Heart right ventricle (tissue), 16 donors: ENCODE data around the gene TACR2. TPM values are rescaled to one million over a fixed set of nuclear protein-coding genes. Genes with fewer than 3 reads are reported as not detected.
A peak's percentile ranks its signal among the peaks of the same experiment; 100 is the strongest.

Experiments used
- ATAC-seq, 8 donors: fragments of 200-7000 bp; cut with Tn5 transposase; one replicate each; pipeline ENCODE4 v1.9.1; 2020; ENCODE audit warnings: mild to moderate bottlenecking in 8 of 8, moderate library complexity in 8 of 8, moderate number of reproducible peaks in 1 of 8
- DNase-seq, 2 donors: peaks; one replicate each; pipeline ENCODE4 v3.0.0-alpha.2; 2020
- H3K27ac ChIP-seq, 10 donors: fragments of 200-600 bp; sonication (generic) in 2 of 10; one replicate each; pipeline versions ENCODE4 v1.5.0 to v1.8.0; 2020 to 2022; ENCODE audit warnings: mild to moderate bottlenecking in 3 of 10
- H3K27me3 ChIP-seq, 7 donors: fragments of 200-600 bp; one replicate each; pipeline ENCODE4 v1.8.0; 2021 to 2022; ENCODE audit warnings: mild to moderate bottlenecking in 2 of 7
- H3K36me3 ChIP-seq, 9 donors: fragments of 200-600 bp; sonication (generic) in 1 of 9; one replicate each; pipeline versions ENCODE4 v1.5.0 to v1.8.0; 2020 to 2022; ENCODE audit warnings: mild to moderate bottlenecking in 2 of 9
- H3K4me1 ChIP-seq, 9 donors: fragments of 200-600 bp; sonication (generic) in 1 of 9; one replicate each; pipeline versions ENCODE4 v1.5.0 to v1.8.0; 2020 to 2022; ENCODE audit warnings: mild to moderate bottlenecking in 4 of 9
- H3K4me3 ChIP-seq, 10 donors: fragments of 200-600 bp; sonication (generic) in 2 of 10; one replicate each; pipeline versions ENCODE4 v1.5.0 to v1.8.0; 2020 to 2022; ENCODE audit warnings: mild to moderate bottlenecking in 7 of 10, moderate library complexity in 2 of 10
- H3K9me3 ChIP-seq, 11 donors: fragments of 200-600 bp in 10 of 11; sonication (generic) in 2 of 11; one replicate each; pipeline versions ENCODE4 v1.5.0 to v1.8.0; 2013 to 2022; ENCODE audit warnings: mild to moderate bottlenecking in 2 of 11, control low read depth in 1 of 11, moderate library complexity in 1 of 11
- CTCF ChIP-seq, 9 donors: fragments of 200-600 bp; sonication (generic) in 2 of 9; IDR thresholded peaks; one replicate each; pipeline versions ENCODE4 v1.5.0 to v1.8.0; 2021 to 2022; ENCODE audit warnings: antibody characterized with exemption in 9 of 9, mild to moderate bottlenecking in 5 of 9, moderate library complexity in 1 of 9
- WGBS, 2 donors: extraction: QIAGEN DNeasy Blood & Tissue Kit; methylation state at CpG; one replicate each; pipeline ENCODE4 v1.1.7; 2013; ENCODE audit warnings: inconsistent platforms in 1 of 2; 5-methylcytosine and 5-hydroxymethylcytosine counted together
- intact Hi-C, 10 donors: fragments of 100-400 bp; cut with DNase I; formaldehyde crosslinking; loops; one replicate each; pipeline versions ENCODE4 v1.11.1 to v1.14.2; 2022
- polyA plus RNA-seq, 2 donors: library from polyadenylated mRNA; stranded (reverse); fragments of 200-250 nt; gene quantifications; one replicate each; pipeline ENCODE4 v1.2.3, GENCODE V29; 2013
- total RNA-seq, 10 donors: library from RNA; stranded (reverse); fragmentation: NEBNext Ultra II Directional in 3 of 10; extraction: Animal tissue kit (Norgen Biotek cat#: 25700) in 3 of 10; gene quantifications; one replicate each; pipeline versions ENCODE4 v1.2.1 to v1.2.4, GENCODE V29; 2021 to 2023
- donor health status: Arrhythmogenic right ventricular cardiomyopathy.
- donor health status: ischemic (EF 13 %, LVEDD 7.1; RV severe dilation, severe dysfunction).
- donor health status: healthy with polysubstance abuse.
- donor health status: DM: no; HTN: yes; CAD: no.
- donor health status: DM: no; HTN: no; CAD: no.
- donor health status: ischemic (EF 25% LVEDD 6.9; RV normal size, moderate dysfunction).
- donor health status: ischemic (EF 25% LVEDD 5.7; RV mildly dilated, moderate dysfunction).
- donor health status: healthy.
- donor health status: DM: yes; HTN: yes; CAD: no.
- donor health status: Ischemic cardiomyopathy.
- donor health status: ischemic (EF 35%, LVEDD 5.7; RV mildly dilated, moderate dysfunction).
- donor health status: nonischemic (EF 11% LVEDD 7.7; RV severe dilation, severe dysfunction).
- donor health status: DM: yes; HTN: yes; CAD: no.
- donor health status: PGD.
- donor health status: ischemic (EF 29% LVEDD 5.4; RV normal size, mild dysfunction).
- donor health status: nonischemic (EF 23%, LVEDD 6.1; RV moderate dilation, normal function).

Gene TACR2
- total and polyA plus RNA-seq, 12 donors: 0.13 to 0.93 (median 0.20) TPM; not detected in 3

- ATAC-seq: peak in 3 of 8 donors; percentile 5 to 32 (median 25)
- 58 to 62% methylated on average over 14 of the region's 14 CpGs for WGBS, 2 donors
Measured at GRCh38 chr10:69407621-69408301, 9.0 kb downstream of the TACR2 start.

GRCh38 chr10:69406816-69407580 is 9.7 kb downstream of the TACR2 start:
- peak overlapping the region in 8 of 10 donors; percentile 3 to 61 (median 37) for H3K4me3 ChIP-seq
- ATAC-seq (peak in 1 of 8 donors; percentile 9), DNase-seq (no peak)
- WGBS, 2 donors: 61 to 73% methylated on average over 6 of the region's 6 CpGs
- intact Hi-C loops: loop anchor here in 4 of 10 donors (5.0 to 10.0 kb wide), 4 partner anchors 90 to 420 kb away; partner anchors contain the start of genes FAM241B (in 1 of the 4) and KIFBP (in 1 of the 4)
- peaks cover 20 to 67% (median 60%) of the 10 kb centered on the region in 9 donors for H3K4me1 ChIP-seq
- no peaks in the 10 kb centered on the region for H3K9me3 ChIP-seq
- H3K27ac ChIP-seq: peak overlapping the region in 9 of 10 donors; percentile 40 to 90 (median 79)
- peaks cover 0 to 36% (median 0%) of the 10 kb centered on the region in 9 donors for H3K36me3 ChIP-seq
- no peaks in the 10 kb centered on the region for H3K27me3 ChIP-seq
- TF ChIP-seq CTCF (IDR thresholded peaks at IDR 0.05): no peak

More at GRCh38 chr10:69407621-69408301, 9.0 kb downstream of the TACR2 start:
- intact Hi-C loops: loop anchor here in 4 of 10 donors (5.0 to 10.0 kb wide), 4 partner anchors 90 to 420 kb away; partner anchors contain the start of genes FAM241B (in 1 of the 4) and KIFBP (in 1 of the 4)
- H3K36me3 ChIP-seq: peaks cover 0 to 28% (median 0%) of the 10 kb centered on the region in 9 donors
- peak in 5 of 9 donors; percentile 19 to 46 (median 36) for TF ChIP-seq CTCF (IDR thresholded peaks at IDR 0.05)
- H3K4me3 ChIP-seq: peak overlapping the region in 8 of 10 donors; percentile 5 to 61 (median 49)
- H3K9me3 ChIP-seq: no peaks in the 10 kb centered on the region
- DNase-seq: no peak
- peak overlapping the region in 9 of 10 donors; percentile 70 to 90 (median 80) for H3K27ac ChIP-seq
- H3K4me1 ChIP-seq: peaks cover 20 to 67% (median 57%) of the 10 kb centered on the region in 9 donors
- H3K27me3 ChIP-seq: no peaks in the 10 kb centered on the region

- Histone ChIP-seq H3K27me3 (no peaks in the 10 kb centered on the region), H3K9me3 (no peaks in the 10 kb centered on the region), H3K4me1 (peaks cover 20 to 67% (median 60%) of the 10 kb centered on the region in 9 donors), H3K4me3 (peak overlapping the region in 6 of 10 donors; percentile 3 to 61 (median 48)), H3K27ac (peak overlapping the region in 9 of 10 donors; percentile 40 to 90 (median 79)), H3K36me3 (peaks cover 0 to 42% (median 4%) of the 10 kb centered on the region in 9 donors)
- TF ChIP-seq CTCF (IDR thresholded peaks at IDR 0.05): no peak
- peak; percentile 19 to 51 (median 28) for ATAC-seq
- intact Hi-C loops: loop anchor here in 4 of 10 donors (5.0 to 10.0 kb wide), 4 partner anchors 89 to 419 kb away; partner anchors contain the start of genes FAM241B (in 1 of the 4) and KIFBP (in 1 of the 4)
- peak; percentile 69 to 72 for DNase-seq
- WGBS, 2 donors: 23 to 50% methylated on average over 5 of the region's 5 CpGs
Measured at GRCh38 chr10:69406302-69406811, 10.4 kb downstream of the TACR2 start.
